Epithelial cell of prostate (primary cell): ENCODE data around the gene TRIM65.
A peak's percentile ranks its signal among the peaks of the same experiment; 100 is the strongest.

ENCODE experiments used
- DNase-seq: peaks from one replicate; pipeline ENCODE4 v3.0.0-alpha.2; 2011; ENCODE audit warnings: low read depth, low spot score
- H3K27ac ChIP-seq: fragments of 450-650 bp; 2 replicates; pipeline ENCODE4 v1.5.1; 2017; ENCODE audit warnings: mild to moderate bottlenecking

Gene TRIM65

DNA sequence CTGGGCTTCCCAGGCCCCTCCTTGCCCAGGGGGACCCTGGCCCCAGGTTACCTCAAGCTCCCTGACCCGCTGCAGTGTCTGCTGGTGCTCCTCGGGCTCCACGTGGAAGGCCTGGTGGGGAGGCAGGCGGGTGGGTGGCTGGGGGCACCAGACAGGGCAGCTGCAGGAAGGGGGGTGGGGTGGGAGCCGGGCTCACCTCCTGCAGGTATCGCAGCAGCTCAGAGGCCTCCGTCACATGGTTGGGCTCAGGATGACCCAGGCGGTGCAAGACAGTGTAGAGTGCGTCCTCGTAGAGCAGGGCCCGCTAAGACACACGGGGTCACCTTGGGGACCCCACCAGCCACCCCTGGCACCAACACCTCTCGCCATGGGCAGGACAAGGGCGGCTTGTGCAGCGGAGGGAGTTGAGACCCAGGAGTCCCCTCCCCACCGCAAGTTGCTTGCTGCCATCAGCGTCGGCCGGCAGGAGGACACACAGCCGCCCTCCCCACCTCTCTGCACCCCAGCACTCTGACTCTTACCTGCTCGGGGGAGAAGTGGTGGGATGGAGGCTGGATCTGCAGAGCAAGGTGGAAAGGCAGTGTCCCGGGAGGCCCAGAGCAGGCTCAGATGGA lies 53.7 kb downstream of the TRIM65 start:
- no peak overlapping the region for H3K27ac ChIP-seq
- DNase-seq = no peak

DNA sequence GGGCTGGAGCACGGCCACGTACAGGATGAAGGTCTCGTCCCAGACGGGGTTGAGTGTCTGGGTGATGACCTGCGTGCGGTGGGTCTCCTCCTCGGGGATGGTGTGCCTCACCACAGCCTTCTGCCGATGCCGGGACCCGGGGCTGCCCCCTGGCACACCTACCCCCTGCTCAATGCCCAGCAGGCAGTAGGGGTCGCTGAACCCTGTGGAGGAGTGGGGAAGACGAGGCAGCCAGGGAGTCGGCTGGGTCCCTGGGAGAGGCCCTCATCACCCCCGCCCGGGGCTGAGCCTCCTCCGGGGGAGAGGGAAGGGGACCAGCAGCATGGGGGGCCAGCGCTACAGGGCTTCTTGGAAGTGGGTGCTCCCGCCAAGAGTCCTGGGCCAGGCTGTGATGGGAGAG lies 54.3 kb downstream of the TRIM65 start:
- DNase-seq = no peak
- no peak overlapping the region for H3K27ac ChIP-seq

DNA sequence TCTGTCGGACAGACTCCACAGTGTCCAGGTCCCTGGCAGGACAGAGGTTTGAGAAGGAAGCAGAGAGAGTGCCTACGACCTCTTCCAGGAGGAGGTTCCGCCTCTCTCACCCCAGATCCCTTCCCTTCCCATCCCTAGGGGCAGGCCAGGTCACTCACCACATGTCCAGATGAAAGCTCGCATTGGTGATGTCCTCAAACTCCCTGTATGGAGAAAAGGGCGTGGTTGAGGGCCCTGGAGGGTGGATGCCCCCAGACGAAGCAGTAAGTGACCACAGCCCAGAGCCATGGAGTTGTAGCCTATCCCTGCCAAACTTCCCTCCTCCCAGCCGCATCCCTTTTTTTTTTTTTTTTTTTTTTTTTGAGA lies 56.0 kb downstream of the TRIM65 start:
- H3K27ac ChIP-seq = no peak overlapping the region
- DNase-seq = no peak

DNA sequence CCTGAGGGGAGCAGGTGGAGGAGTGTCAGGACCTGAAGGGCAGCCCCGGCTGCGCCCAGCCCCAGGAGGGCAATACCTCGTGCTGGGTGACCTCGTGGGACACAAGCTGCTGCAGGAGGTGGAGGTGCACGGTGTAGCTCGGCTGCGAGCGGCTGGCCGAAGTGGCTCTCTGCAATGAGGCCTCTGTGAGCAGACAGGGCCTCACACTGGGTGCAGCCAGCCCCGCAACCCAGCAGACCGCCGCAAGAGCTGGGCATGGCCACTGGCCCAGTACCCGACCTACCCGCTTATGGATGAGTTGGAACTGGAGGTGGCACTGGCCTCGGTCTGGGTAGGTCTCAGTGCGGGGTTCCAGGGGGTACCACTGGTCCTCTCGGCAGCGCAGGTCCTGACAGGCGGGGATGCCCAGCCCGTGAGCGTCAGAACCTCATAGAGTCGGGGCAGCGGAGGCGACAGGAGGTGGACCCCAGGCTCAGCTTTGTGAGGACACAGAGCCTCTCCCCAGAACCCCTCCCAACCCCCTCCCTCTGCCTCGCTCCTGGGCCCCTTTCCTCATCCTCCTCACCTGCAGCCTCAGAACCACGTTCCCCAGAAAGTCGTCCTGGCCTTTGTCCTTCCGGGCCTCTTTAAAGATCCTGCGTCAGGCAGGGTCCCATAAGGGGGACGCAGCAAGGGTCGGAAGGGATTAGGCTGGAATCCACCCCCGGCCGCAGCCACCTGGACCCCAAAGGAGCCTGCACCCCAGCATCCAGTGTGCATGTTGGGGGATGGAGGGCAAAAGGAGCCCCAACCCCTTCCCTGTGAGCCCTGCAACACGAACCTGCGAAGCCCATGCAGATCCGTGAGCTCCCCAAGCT lies 56.6 kb downstream of the TRIM65 start:
- H3K27ac ChIP-seq = peak overlapping the region; percentile 20
- DNase-seq = no peak
